ENCODE measurements around the gene ELOVL5.

- TF ChIP-seq POLR2A (IDR thresholded peaks at IDR 0.05) (no peak), POLR2AphosphoS5 (IDR thresholded peaks at IDR 0.05) (no peak)
- TF ChIP-seq, protein P1, sequence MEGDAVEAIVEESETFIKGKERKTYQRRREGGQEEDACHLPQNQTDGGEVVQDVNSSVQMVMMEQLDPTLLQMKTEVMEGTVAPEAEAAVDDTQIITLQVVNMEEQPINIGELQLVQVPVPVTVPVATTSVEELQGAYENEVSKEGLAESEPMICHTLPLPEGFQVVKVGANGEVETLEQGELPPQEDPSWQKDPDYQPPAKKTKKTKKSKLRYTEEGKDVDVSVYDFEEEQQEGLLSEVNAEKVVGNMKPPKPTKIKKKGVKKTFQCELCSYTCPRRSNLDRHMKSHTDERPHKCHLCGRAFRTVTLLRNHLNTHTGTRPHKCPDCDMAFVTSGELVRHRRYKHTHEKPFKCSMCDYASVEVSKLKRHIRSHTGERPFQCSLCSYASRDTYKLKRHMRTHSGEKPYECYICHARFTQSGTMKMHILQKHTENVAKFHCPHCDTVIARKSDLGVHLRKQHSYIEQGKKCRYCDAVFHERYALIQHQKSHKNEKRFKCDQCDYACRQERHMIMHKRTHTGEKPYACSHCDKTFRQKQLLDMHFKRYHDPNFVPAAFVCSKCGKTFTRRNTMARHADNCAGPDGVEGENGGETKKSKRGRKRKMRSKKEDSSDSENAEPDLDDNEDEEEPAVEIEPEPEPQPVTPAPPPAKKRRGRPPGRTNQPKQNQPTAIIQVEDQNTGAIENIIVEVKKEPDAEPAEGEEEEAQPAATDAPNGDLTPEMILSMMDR (IDR thresholded peaks at IDR 0.05): no peak
Measured at GRCh38 chr6:53302678-53303360, 45.9 kb downstream of the ELOVL5 start.
